Kidney (tissue), 14 donors: ENCODE measurements around the gene FREM1. TPM values are rescaled to one million over a fixed set of nuclear protein-coding genes. Genes with fewer than 3 reads are reported as not detected.

Experiments used
- DNase-seq, 5 donors: peaks; one replicate each; pipeline ENCODE4 v3.0.0-alpha.2; 2013 to 2020
- FAIRE-seq: peaks from 2 replicates; lab custom pipeline; 2012; peaks lifted over from hg19 to GRCh38; lab: Jason Lieb, UNC
- H3K27ac ChIP-seq, 2 donors: one replicate each; pipeline ENCODE4 v1.7.0; 2013; ENCODE audit warnings: low read depth in 2 of 2, low read length in 2 of 2, inconsistent platforms in 1 of 2
- H3K27me3 ChIP-seq: one replicate; pipeline ENCODE4 v1.7.1; 2013; ENCODE audit warnings: low read length, inconsistent platforms; ENCODE audit not compliant: control insufficient read depth, insufficient read depth
- H3K36me3 ChIP-seq, 3 donors: one replicate each; pipeline versions ENCODE4 v1.7.0 to v1.7.1; 2013; ENCODE audit warnings: low read length in 3 of 3, control low read depth in 1 of 3, inconsistent platforms in 1 of 3; ENCODE audit not compliant: insufficient read depth in 3 of 3, control insufficient read depth in 2 of 3
- H3K4me1 ChIP-seq, 3 donors: one replicate each; pipeline versions ENCODE4 v1.7.0 to v1.7.1; 2013; ENCODE audit warnings: low read length in 3 of 3, inconsistent platforms in 1 of 3, low read depth in 1 of 3; ENCODE audit not compliant: control insufficient read depth in 2 of 3, insufficient read depth in 2 of 3
- H3K4me3 ChIP-seq, 3 donors: one replicate each; pipeline versions ENCODE4 v1.7.0 to v1.8.1; 2013; ENCODE audit warnings: low read length in 3 of 3, control low read depth in 1 of 3, inconsistent platforms in 1 of 3
- H3K9ac ChIP-seq, 3 donors: one replicate each; pipeline versions ENCODE4 v1.7.0 to v1.7.1; 2013; ENCODE audit warnings: low read length in 3 of 3, control low read depth in 1 of 3, inconsistent platforms in 1 of 3
- H3K9me3 ChIP-seq, 3 donors: one replicate each; pipeline versions ENCODE4 v1.7.0 to v1.7.1; 2013; ENCODE audit warnings: low read length in 3 of 3, control low read depth in 1 of 3, inconsistent platforms in 1 of 3; ENCODE audit not compliant: control insufficient read depth in 2 of 3, insufficient read depth in 1 of 3
- intact Hi-C: fragments of 100-400 bp; cut with DNase I; formaldehyde crosslinking; loops from one replicate; pipeline ENCODE4 v1.11.1; 2022
- polyA plus RNA-seq: library from polyadenylated mRNA; stranded (reverse); fragments of 350-450 nt; fragmentation: Illumina TruSeq; extraction: RNeasy Lipid Tissue Mini Kit (QIAGEN cat#74804); gene quantifications from one replicate; pipeline ENCODE4 v1.2.3, GENCODE V29; 2014; ENCODE audit warnings: low read depth, low replicate concordance; ENCODE audit not compliant: insufficient read depth
- total RNA-seq: library from RNA; stranded (reverse); fragmentation: NEBNext Ultra II Directional; extraction: Animal tissue kit (Norgen Biotek cat#: 25700); gene quantifications from one replicate; pipeline ENCODE4 v1.2.1, GENCODE V29; 2021
- TF ChIP-seq, protein P1 (sequence below): IDR thresholded peaks from 3 replicates; pipeline ENCODE4 v1.5.1; 2012; ENCODE audit warnings: mild to moderate bottlenecking, moderate library complexity, borderline replicate concordance; ENCODE audit not compliant: insufficient read depth; ENCODE audit errors: extremely low read depth
- donor health status: control.
- donor health status: control.
- donor health status: control.
- donor health status: control.
- donor health status: control.
- donor health status: DM: yes; HTN: yes; CAD: no.
- donor health status: Normal renal cell carcinoma (clear cell type).

Gene FREM1
- total and polyA plus RNA-seq, 2 donors from 2014 or later: 8.3 to 17.0 TPM

DNA sequence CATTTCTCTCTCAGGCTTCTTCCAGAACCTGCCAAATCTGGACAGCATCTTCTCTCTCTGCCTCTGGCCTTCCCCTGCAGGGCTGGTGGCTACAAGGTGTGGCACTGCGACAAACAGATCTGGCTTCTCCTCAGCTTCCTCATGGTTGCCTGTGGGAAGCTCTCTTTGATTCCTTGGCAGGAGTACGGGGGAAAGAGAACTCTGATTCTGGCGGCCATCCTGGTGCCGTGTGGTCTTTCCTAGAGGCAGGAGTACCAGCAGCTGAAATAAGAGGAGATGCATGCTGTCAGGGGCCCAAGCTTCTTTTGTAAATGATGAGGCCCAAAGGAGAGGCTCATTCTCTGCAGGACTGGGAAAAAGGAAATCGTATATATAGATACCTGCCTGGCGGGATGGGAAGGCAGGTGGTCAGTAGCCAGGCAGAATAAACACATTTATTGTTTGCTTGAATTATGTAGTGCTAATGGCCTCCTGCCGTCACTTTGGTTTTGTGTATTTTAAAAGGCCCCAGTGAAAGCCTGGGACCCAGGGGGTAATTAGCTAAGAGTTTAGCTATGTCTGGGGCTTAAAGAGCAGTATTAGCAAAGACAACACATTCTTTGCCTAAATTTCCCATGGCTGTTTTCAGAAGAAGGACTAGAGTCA is 187.7 kb downstream of the FREM1 start, which contains the start of gene CER1:
Gene CER1, minus strand, starts transcription at position 343 of the 645 bp plus-strand sequence. Its CDS starts 61 bp downstream, at position 282.
- no peak for DNase-seq
- no peak within 1 kb of the TSS for H3K27ac ChIP-seq
- intact Hi-C loops: no loop called here
- H3K4me3 ChIP-seq: no peak within 1 kb of the TSS
- no peaks in the 10 kb centered on the region for H3K36me3 ChIP-seq
- H3K4me1 ChIP-seq: no peaks in the 10 kb centered on the region
- no peak within 1 kb of the TSS for H3K9ac ChIP-seq
- H3K9me3 ChIP-seq: no peaks in the 10 kb centered on the region
- no peaks in the 10 kb centered on the region for H3K27me3 ChIP-seq
- TF ChIP-seq, protein P1, sequence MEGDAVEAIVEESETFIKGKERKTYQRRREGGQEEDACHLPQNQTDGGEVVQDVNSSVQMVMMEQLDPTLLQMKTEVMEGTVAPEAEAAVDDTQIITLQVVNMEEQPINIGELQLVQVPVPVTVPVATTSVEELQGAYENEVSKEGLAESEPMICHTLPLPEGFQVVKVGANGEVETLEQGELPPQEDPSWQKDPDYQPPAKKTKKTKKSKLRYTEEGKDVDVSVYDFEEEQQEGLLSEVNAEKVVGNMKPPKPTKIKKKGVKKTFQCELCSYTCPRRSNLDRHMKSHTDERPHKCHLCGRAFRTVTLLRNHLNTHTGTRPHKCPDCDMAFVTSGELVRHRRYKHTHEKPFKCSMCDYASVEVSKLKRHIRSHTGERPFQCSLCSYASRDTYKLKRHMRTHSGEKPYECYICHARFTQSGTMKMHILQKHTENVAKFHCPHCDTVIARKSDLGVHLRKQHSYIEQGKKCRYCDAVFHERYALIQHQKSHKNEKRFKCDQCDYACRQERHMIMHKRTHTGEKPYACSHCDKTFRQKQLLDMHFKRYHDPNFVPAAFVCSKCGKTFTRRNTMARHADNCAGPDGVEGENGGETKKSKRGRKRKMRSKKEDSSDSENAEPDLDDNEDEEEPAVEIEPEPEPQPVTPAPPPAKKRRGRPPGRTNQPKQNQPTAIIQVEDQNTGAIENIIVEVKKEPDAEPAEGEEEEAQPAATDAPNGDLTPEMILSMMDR: no peak
- no peak for FAIRE-seq

DNA sequence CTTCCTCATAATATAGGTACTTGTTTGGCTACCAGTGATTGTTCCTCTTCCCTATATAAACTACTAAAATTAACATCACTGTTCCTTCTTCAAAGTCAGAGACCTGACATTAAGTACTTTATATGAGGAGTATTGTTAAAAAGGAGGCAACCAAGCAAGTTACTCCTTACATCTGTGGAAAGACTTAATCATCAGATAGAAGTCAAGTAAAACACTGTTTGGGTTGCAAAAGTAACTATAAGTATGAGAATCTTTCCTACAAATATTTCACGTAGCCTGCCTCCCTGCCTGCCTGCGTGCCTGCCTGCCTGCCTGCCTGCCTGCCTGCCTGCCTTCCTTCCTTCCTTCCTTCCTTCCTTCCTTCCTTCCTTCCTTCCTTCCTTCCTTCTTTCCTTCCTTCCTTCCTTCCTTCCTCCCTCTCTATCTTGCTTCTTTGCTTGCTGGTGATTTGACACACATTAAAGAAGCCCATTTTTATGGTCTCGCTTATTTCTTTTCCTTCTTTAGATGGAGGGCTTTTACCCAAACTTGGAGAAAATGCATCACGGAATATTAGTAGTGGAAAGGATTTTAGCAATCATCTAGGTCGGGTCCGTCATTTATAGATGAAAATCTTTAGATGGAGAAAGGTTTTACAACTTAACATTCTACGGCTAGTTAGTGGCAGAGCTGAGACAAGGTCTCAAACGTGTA is 190.9 kb downstream of the FREM1 start:
- H3K9me3 ChIP-seq: no peaks in the 10 kb centered on the region
- no peaks in the 10 kb centered on the region for H3K4me1 ChIP-seq
- no peaks in the 10 kb centered on the region for H3K27me3 ChIP-seq
- TF ChIP-seq, protein P1: no peak
- no peak for FAIRE-seq
- DNase-seq: no peak
- H3K4me3 ChIP-seq: no peak overlapping the region
- H3K27ac ChIP-seq: no peak overlapping the region
- no peaks in the 10 kb centered on the region for H3K36me3 ChIP-seq
- intact Hi-C loops: no loop called here
- no peak overlapping the region for H3K9ac ChIP-seq

DNA sequence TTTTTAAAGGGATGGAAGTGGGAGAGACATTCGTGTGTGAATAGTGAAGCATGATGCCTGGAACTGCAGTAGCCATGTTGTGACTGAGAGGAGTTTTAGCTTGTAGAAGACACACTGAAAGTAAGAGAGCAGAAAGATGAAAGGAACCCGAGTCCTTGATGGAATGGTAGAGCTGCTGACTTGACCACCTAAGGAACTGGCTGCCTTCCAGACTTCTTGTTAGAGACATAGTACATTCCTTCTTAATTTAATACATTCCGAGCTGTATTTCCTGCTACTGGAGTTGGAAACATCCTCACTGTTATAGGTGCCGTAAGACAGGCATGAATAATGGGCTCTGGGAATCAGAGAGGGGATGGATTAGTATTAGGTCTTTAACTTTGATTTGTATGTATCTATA is 195.1 kb downstream of the FREM1 start:
- TF ChIP-seq, protein P1: no peak
- Histone ChIP-seq H3K27ac (no peak overlapping the region), H3K36me3 (no peaks in the 10 kb centered on the region), H3K4me1 (no peaks in the 10 kb centered on the region), H3K4me3 (no peak overlapping the region), H3K27me3 (no peaks in the 10 kb centered on the region), H3K9me3 (no peaks in the 10 kb centered on the region), H3K9ac (no peak overlapping the region)
- FAIRE-seq (no peak), DNase-seq (no peak)
- intact Hi-C loops: no loop called here
